Osteocyte (in vitro differentiated cells): Measurements from ENCODE around the gene NKAIN2. TPM values are rescaled to one million over a fixed set of nuclear protein-coding genes. Genes with fewer than 3 reads are reported as not detected.

Experiments used
- DNase-seq: peaks from one replicate; pipeline ENCODE4 v3.0.0; 2021; ENCODE audit warnings: mixed read lengths; ENCODE audit not compliant: unreplicated experiment; ENCODE audit errors: extremely low spot score
- H3K27ac Mint-ChIP-seq: one replicate; pipeline ENCODE4 v1.8.0; 2021; ENCODE audit warnings: mild to moderate bottlenecking, mixed read lengths; ENCODE audit not compliant: unreplicated experiment
- H3K27me3 Mint-ChIP-seq: one replicate; pipeline ENCODE4 v1.8.0; 2021; ENCODE audit warnings: mixed read lengths; ENCODE audit not compliant: unreplicated experiment
- H3K36me3 Mint-ChIP-seq: one replicate; pipeline ENCODE4 v1.8.0; 2021; ENCODE audit warnings: mixed read lengths; ENCODE audit not compliant: unreplicated experiment
- H3K4me1 Mint-ChIP-seq: one replicate; pipeline ENCODE4 v1.8.0; 2021; ENCODE audit warnings: mixed read lengths; ENCODE audit not compliant: unreplicated experiment
- H3K4me3 Mint-ChIP-seq: one replicate; pipeline ENCODE4 v1.8.0; 2021; ENCODE audit warnings: mild to moderate bottlenecking, moderate library complexity, mixed read lengths; ENCODE audit not compliant: unreplicated experiment
- H3K9me3 Mint-ChIP-seq: one replicate; pipeline ENCODE4 v1.8.0; 2021; ENCODE audit warnings: mixed read lengths; ENCODE audit not compliant: unreplicated experiment
- total RNA-seq: library from RNA; stranded (reverse); gene quantifications from 2 replicates; pipeline ENCODE4 v1.2.1, GENCODE V29; 2021
- TF ChIP-seq, protein P1 (sequence below): fragments of 200-600 bp; sonication (generic); IDR thresholded peaks from 2 replicates; pipeline ENCODE4 v1.5.0; 2021; ENCODE audit warnings: antibody characterized with exemption, mild to moderate bottlenecking, moderate library complexity

NKAIN2 gene
- total RNA-seq, 1 donor from 2014 or later, result 17.8 TPM

DNA sequence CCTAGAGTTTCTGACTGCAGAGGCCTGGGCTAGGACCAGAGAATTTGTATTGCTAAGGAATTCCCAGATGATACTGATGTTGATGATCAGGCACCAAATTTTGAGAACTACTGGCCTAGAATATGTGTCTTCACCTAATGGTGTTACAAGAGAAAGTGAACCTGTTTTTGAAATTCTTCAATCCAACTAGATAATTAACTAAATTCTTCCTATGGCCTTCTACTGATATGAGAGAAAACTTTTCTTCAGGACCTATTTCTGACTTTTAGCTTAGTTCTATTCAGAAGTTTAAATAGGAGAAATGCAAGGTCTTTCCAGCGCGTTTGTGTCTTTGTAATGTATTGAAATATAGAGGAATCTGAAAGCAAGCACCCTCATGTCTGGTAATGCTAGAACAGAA lies 7.3 kb downstream of the NKAIN2 start:
- H3K27me3 Mint-ChIP-seq, result no peaks in the 10 kb centered on the region
- no peak overlapping the region for H3K27ac Mint-ChIP-seq
- peaks cover 20% of the 10 kb centered on the region for H3K4me1 Mint-ChIP-seq
- TF ChIP-seq, protein P1, sequence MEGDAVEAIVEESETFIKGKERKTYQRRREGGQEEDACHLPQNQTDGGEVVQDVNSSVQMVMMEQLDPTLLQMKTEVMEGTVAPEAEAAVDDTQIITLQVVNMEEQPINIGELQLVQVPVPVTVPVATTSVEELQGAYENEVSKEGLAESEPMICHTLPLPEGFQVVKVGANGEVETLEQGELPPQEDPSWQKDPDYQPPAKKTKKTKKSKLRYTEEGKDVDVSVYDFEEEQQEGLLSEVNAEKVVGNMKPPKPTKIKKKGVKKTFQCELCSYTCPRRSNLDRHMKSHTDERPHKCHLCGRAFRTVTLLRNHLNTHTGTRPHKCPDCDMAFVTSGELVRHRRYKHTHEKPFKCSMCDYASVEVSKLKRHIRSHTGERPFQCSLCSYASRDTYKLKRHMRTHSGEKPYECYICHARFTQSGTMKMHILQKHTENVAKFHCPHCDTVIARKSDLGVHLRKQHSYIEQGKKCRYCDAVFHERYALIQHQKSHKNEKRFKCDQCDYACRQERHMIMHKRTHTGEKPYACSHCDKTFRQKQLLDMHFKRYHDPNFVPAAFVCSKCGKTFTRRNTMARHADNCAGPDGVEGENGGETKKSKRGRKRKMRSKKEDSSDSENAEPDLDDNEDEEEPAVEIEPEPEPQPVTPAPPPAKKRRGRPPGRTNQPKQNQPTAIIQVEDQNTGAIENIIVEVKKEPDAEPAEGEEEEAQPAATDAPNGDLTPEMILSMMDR, result no peak
- no peak for DNase-seq
- H3K4me3 Mint-ChIP-seq, result no peak overlapping the region
- H3K36me3 Mint-ChIP-seq, result no peaks in the 10 kb centered on the region
- no peaks in the 10 kb centered on the region for H3K9me3 Mint-ChIP-seq

GRCh38 chr6:123811378-123811777 lies 7.7 kb downstream of the NKAIN2 start:
- H3K9me3 Mint-ChIP-seq, result no peaks in the 10 kb centered on the region
- TF ChIP-seq, protein P1, result no peak
- H3K27ac Mint-ChIP-seq, result no peak overlapping the region
- H3K4me1 Mint-ChIP-seq, result peaks cover 20% of the 10 kb centered on the region
- H3K4me3 Mint-ChIP-seq, result no peak overlapping the region
- H3K36me3 Mint-ChIP-seq, result no peaks in the 10 kb centered on the region
- DNase-seq, result no peak
- H3K27me3 Mint-ChIP-seq, result no peaks in the 10 kb centered on the region

- Mint-ChIP-seq H3K36me3 (no peaks in the 10 kb centered on the region), H3K4me1 (peaks cover 15% of the 10 kb centered on the region), H3K4me3 (no peak overlapping the region), H3K27me3 (no peaks in the 10 kb centered on the region), H3K9me3 (no peaks in the 10 kb centered on the region), H3K27ac (no peak overlapping the region)
- TF ChIP-seq, protein P1, result no peak
- no peak for DNase-seq
Observed at GRCh38 chr6:123812621-123813020, 9.0 kb downstream of the NKAIN2 start.

DNA sequence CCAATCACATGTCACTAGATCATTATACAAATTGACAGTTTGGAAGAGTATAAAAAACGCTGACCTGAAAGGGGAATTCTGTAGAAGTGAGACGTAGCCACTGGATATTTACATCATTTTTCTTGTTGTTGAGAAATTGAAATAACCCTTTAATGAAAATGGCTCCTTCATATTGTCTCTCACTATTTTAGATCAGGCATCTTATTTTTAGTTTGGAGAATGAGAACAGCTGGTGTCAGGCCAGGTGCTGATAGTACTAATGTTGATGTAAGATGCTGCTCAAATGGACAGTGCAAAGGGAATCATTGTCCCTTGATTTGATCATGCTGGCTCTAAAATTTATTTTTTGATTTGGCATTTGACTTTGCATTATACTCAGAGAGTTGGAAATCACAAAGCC lies 17.4 kb downstream of the NKAIN2 start:
- H3K27me3 Mint-ChIP-seq, result no peaks in the 10 kb centered on the region
- TF ChIP-seq, protein P1, result no peak
- H3K4me3 Mint-ChIP-seq, result no peak overlapping the region
- no peaks in the 10 kb centered on the region for H3K9me3 Mint-ChIP-seq
- no peak overlapping the region for H3K27ac Mint-ChIP-seq
- DNase-seq, result no peak
- no peaks in the 10 kb centered on the region for H3K4me1 Mint-ChIP-seq
- H3K36me3 Mint-ChIP-seq, result no peaks in the 10 kb centered on the region

- H3K9me3 Mint-ChIP-seq, result peaks cover 6% of the 10 kb centered on the region
- H3K27me3 Mint-ChIP-seq, result no peaks in the 10 kb centered on the region
- peak overlapping the region; percentile 45 for H3K27ac Mint-ChIP-seq
- TF ChIP-seq, protein P1, result no peak
- H3K4me3 Mint-ChIP-seq, result no peak overlapping the region
- peaks cover 25% of the 10 kb centered on the region for H3K4me1 Mint-ChIP-seq
- no peaks in the 10 kb centered on the region for H3K36me3 Mint-ChIP-seq
- no peak for DNase-seq
Observed at GRCh38 chr6:123829302-123829953, 25.8 kb downstream of the NKAIN2 start.
